HEK293T (cell line): ENCODE data around the gene NBAS.

Experiments
- CTCF ChIA-PET: fragments of 350-600 bp; formaldehyde crosslinking; extraction: SDS; loops from one replicate; lab custom pipeline; 2021; ENCODE audit warnings: antibody characterized with exemption, inconsistent platforms; lab: Yijun Ruan, JAX
- POLR2A ChIA-PET: fragments of 350-600 bp; formaldehyde crosslinking; extraction: SDS; loops from one replicate; lab custom pipeline; 2020; ENCODE audit warnings: antibody characterized with exemption, inconsistent platforms; lab: Yijun Ruan, JAX
- DNase-seq: peaks from one replicate; pipeline ENCODE4 v3.0.0; 2012; ENCODE audit warnings: mixed read lengths; ENCODE audit errors: extremely low spot score
- ARNT ChIP-seq: fragments of 450-650 bp; IDR thresholded peaks from 2 replicates; pipeline ENCODE4 v1.6.1; 2017; ENCODE audit warnings: mild to moderate bottlenecking
- BHLHE40 ChIP-seq: fragments of 450-650 bp; IDR thresholded peaks from 2 replicates; pipeline ENCODE4 v1.6.1; 2016; ENCODE audit warnings: mild to moderate bottlenecking, moderate library complexity, borderline replicate concordance
- CTBP1 ChIP-seq: fragments of 450-650 bp; IDR thresholded peaks from 2 replicates; pipeline ENCODE4 v1.6.1; 2016; ENCODE audit warnings: borderline replicate concordance
- ELF4 ChIP-seq: fragments of 450-650 bp; IDR thresholded peaks from 2 replicates; pipeline ENCODE4 v1.6.1; 2017; ENCODE audit warnings: antibody characterized with exemption
- FOXA1 ChIP-seq: fragments of 450-650 bp; IDR thresholded peaks from 2 replicates; pipeline ENCODE4 v1.6.1; 2016; ENCODE audit warnings: mild to moderate bottlenecking
- FOXK2 ChIP-seq: fragments of 450-650 bp; IDR thresholded peaks from 2 replicates; pipeline ENCODE4 v1.6.1; 2016; ENCODE audit warnings: mild to moderate bottlenecking
- FOXM1 ChIP-seq: fragments of 450-650 bp; IDR thresholded peaks from 2 replicates; pipeline ENCODE4 v1.6.1; 2017; ENCODE audit warnings: mild to moderate bottlenecking, borderline replicate concordance
- HDGF ChIP-seq: fragments of 450-650 bp; IDR thresholded peaks from 2 replicates; pipeline ENCODE4 v1.6.1; 2017; ENCODE audit warnings: antibody characterized with exemption, borderline replicate concordance
- L3MBTL2 ChIP-seq: fragments of 450-650 bp; conservative IDR thresholded peaks from 2 replicates; pipeline ENCODE4 v1.6.1; 2016; ENCODE audit warnings: mild to moderate bottlenecking
- LEF1 ChIP-seq: fragments of 450-650 bp; IDR thresholded peaks from 2 replicates; pipeline ENCODE4 v1.6.1; 2017; ENCODE audit warnings: mild to moderate bottlenecking, borderline replicate concordance
- NFRKB ChIP-seq: fragments of 450-650 bp; IDR thresholded peaks from 2 replicates; pipeline ENCODE4 v1.6.1; 2016; ENCODE audit warnings: mild to moderate bottlenecking, moderate library complexity
- PKNOX1 ChIP-seq: fragments of 450-650 bp; IDR thresholded peaks from 2 replicates; pipeline ENCODE4 v1.6.1; 2016
- SP1 ChIP-seq: fragments of 450-650 bp; IDR thresholded peaks from 2 replicates; pipeline ENCODE4 v1.6.1; 2017
- SUZ12 ChIP-seq: fragments of 450-650 bp; IDR thresholded peaks from 2 replicates; pipeline ENCODE4 v1.6.1; 2016; ENCODE audit warnings: mild to moderate bottlenecking
- TARDBP ChIP-seq: fragments of 450-650 bp; IDR thresholded peaks from 2 replicates; pipeline ENCODE4 v1.6.1; 2016
- ZNF384 ChIP-seq: fragments of 450-650 bp; IDR thresholded peaks from 2 replicates; pipeline ENCODE4 v1.6.1; 2016

The NBAS gene

GRCh38 chr2:15559379-15560139 lies 1.6 kb downstream of the NBAS start:
- DNase-seq, result no peak
- no peak for TF ChIP-seq NFRKB
- TF ChIP-seq L3MBTL2, result no peak
- no peak for TF ChIP-seq CTBP1
- POLR2A ChIA-PET, result no interaction called here
- CTCF ChIA-PET, result interaction anchor here (0.7 kb wide), 1 partner anchor 18 kb away, joined by 7 read pairs; no protein-coding TSS in a partner anchor

- TF ChIP-seq PKNOX1 (no peak), TARDBP (no peak), ARNT (no peak), SP1 (no peak), FOXM1 (no peak), ZNF384 (no peak), FOXA1 (no peak), HDGF (no peak), LEF1 (no peak), L3MBTL2 (no peak), FOXK2 (no peak), CTBP1 (no peak), BHLHE40 (no peak), ELF4 (no peak), NFRKB (no peak)
- no peak for DNase-seq
- ChIA-PET POLR2A (no interaction called here), CTCF (interaction anchor here (1.4 kb wide), 1 partner anchor 11 kb away, joined by 3 read pairs; no protein-coding TSS in a partner anchor)
Observed at GRCh38 chr2:15557887-15558311, 3.2 kb downstream of the NBAS start.

- TF ChIP-seq TARDBP, result no peak
- no peak for TF ChIP-seq FOXM1
- TF ChIP-seq SUZ12, result no peak
- no peak for TF ChIP-seq ELF4
- TF ChIP-seq HDGF, result no peak
- no peak for TF ChIP-seq FOXK2
- TF ChIP-seq ARNT, result no peak
- no peak for TF ChIP-seq NFRKB
- no peak for TF ChIP-seq PKNOX1
- no peak for TF ChIP-seq FOXA1
- TF ChIP-seq LEF1, result no peak
- TF ChIP-seq CTBP1, result no peak
- CTCF ChIA-PET, result no interaction called here
- POLR2A ChIA-PET, result no interaction called here
- DNase-seq, result no peak
Observed at GRCh38 chr2:15556311-15556930, 4.7 kb downstream of the NBAS start.

GRCh38 chr2:15555760-15556193 lies 5.4 kb downstream of the NBAS start:
- no peak for TF ChIP-seq ZNF384
- ChIA-PET CTCF (interaction anchor here (0.7 kb wide), 1 partner anchor 672 kb away, joined by 4 read pairs; no protein-coding TSS in a partner anchor), POLR2A (no interaction called here)
- DNase-seq, result no peak

- TF ChIP-seq TARDBP (no peak), PKNOX1 (no peak), LEF1 (no peak), BHLHE40 (no peak), ARNT (no peak), FOXM1 (no peak), CTBP1 (no peak), ELF4 (no peak), HDGF (no peak), L3MBTL2 (no peak), FOXA1 (no peak), ZNF384 (no peak), SP1 (no peak), NFRKB (no peak), SUZ12 (no peak), FOXK2 (no peak)
- ChIA-PET POLR2A (no interaction called here), CTCF (interaction anchor here (0.6 kb wide), 1 partner anchor 35 kb away, joined by 3 read pairs; no protein-coding TSS in a partner anchor)
- no peak for DNase-seq
Observed at GRCh38 chr2:15554525-15555218, 6.5 kb downstream of the NBAS start.

GRCh38 chr2:15553951-15554350 lies 7.2 kb downstream of the NBAS start:
- TF ChIP-seq SP1, result no peak
- TF ChIP-seq LEF1, result no peak
- TF ChIP-seq TARDBP, result no peak
- TF ChIP-seq FOXM1, result no peak
- no peak for TF ChIP-seq ARNT
- TF ChIP-seq ELF4, result no peak
- TF ChIP-seq FOXA1, result no peak
- TF ChIP-seq PKNOX1, result no peak
- TF ChIP-seq CTBP1, result no peak
- TF ChIP-seq SUZ12, result no peak
- no peak for TF ChIP-seq L3MBTL2
- no peak for TF ChIP-seq BHLHE40
- no peak for TF ChIP-seq FOXK2
- TF ChIP-seq ZNF384, result no peak
- TF ChIP-seq HDGF, result no peak
- TF ChIP-seq NFRKB, result no peak
- ChIA-PET POLR2A (no interaction called here), CTCF (interaction anchor here (0.6 kb wide), 1 partner anchor 36 kb away, joined by 3 read pairs; no protein-coding TSS in a partner anchor)
- no peak for DNase-seq
